Parathyroid adenoma (tissue), 2 donors: ENCODE data around the gene UNC45B.

Experiments
- H2AFZ ChIP-seq: fragments of 300-600 bp; sonication (generic); one replicate; pipeline ENCODE4 v1.7.0; 2017; ENCODE audit warnings: antibody characterized with exemption, mild to moderate bottlenecking
- H3K27ac ChIP-seq: fragments of 300-600 bp; sonication (generic); one replicate; pipeline ENCODE4 v1.7.0; 2017
- H3K27me3 ChIP-seq: fragments of 300-600 bp; sonication (generic); one replicate; pipeline ENCODE4 v1.7.0; 2017; ENCODE audit warnings: low read length; ENCODE audit not compliant: control insufficient read depth, insufficient read depth
- H3K36me3 ChIP-seq: fragments of 300-600 bp; sonication (generic); one replicate; pipeline ENCODE4 v1.7.0; 2017; ENCODE audit warnings: low read length; ENCODE audit not compliant: control insufficient read depth, insufficient read depth
- H3K4me1 ChIP-seq: fragments of 300-600 bp; sonication (generic); one replicate; pipeline ENCODE4 v1.7.0; 2017; ENCODE audit warnings: control low read depth
- H3K4me2 ChIP-seq: fragments of 300-600 bp; sonication (generic); one replicate; pipeline ENCODE4 v1.7.0; 2017; ENCODE audit warnings: low read length
- H3K4me3 ChIP-seq: fragments of 300-600 bp; sonication (generic); one replicate; pipeline ENCODE4 v1.7.0; 2017; ENCODE audit warnings: low read depth, low read length
- H3K79me2 ChIP-seq: fragments of 300-600 bp; sonication (generic); one replicate; pipeline ENCODE4 v1.7.0; 2017; ENCODE audit warnings: control low read depth
- H3K9ac ChIP-seq: fragments of 300-600 bp; sonication (generic); one replicate; pipeline ENCODE4 v1.7.0; 2017; ENCODE audit warnings: mild to moderate bottlenecking
- H3K9me3 ChIP-seq: fragments of 300-600 bp; sonication (generic); one replicate; pipeline ENCODE4 v1.7.0; 2017; ENCODE audit warnings: low read length; ENCODE audit not compliant: control insufficient read depth
- CTCF ChIP-seq: fragments of 300-600 bp; sonication (generic); IDR thresholded peaks from one replicate; pipeline ENCODE4 v1.7.0; 2017; ENCODE audit warnings: antibody characterized with exemption, mild to moderate bottlenecking
- donor health status: primary hyperparathyroidism.

The UNC45B gene

DNA sequence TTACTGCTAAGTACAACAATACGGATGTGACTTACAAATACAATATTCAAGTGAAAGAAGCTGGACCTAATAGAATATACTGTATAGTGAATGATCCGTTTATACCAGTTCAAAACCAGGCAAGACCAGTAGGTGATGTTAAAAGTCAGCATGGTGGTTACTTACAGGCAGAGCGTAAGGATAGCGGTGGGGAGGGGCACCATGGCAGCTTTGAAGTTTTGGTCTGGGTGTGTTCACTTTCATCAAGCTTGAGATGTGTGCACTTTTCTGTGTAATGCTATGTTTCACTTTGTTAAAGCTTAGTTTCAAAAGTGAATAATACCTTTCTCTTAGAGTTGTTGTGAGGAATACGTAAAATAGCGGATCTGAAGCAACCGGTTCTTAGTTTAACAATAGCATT, 63.1 kb downstream of the UNC45B start:
- H3K4me2 ChIP-seq = no peak overlapping the region
- no peaks in the 10 kb centered on the region for H3K79me2 ChIP-seq
- TF ChIP-seq CTCF = no peak
- no peak overlapping the region for H3K27ac ChIP-seq
- no peak overlapping the region for H3K9ac ChIP-seq
- H3K9me3 ChIP-seq = no peaks in the 10 kb centered on the region
- peaks cover 4% of the 10 kb centered on the region for H3K4me1 ChIP-seq
- H3K4me3 ChIP-seq = no peak overlapping the region
- no peak overlapping the region for H2AFZ ChIP-seq
- no peaks in the 10 kb centered on the region for H3K36me3 ChIP-seq
- H3K27me3 ChIP-seq = no peaks in the 10 kb centered on the region

DNA sequence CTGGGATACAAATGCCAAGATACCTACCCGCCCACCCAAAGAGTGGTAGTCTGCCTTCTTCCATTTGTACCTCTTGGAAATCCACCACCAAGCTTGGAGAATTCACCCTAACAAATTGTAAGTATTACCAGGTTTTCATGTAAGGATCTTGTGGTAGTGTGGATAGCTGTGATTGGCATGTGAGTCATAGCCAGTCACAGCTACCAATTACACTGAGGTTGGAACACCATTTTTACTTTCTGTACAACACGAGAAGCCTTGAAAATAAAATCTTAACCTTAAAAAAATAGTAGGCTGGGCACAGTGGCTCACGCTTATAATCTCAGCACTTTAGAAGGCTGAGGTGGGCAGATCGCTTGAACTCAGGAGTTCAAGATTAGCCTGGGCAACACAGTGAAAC, 65.1 kb downstream of the UNC45B start:
- H3K27me3 ChIP-seq = no peaks in the 10 kb centered on the region
- H3K9ac ChIP-seq = no peak overlapping the region
- H3K36me3 ChIP-seq = no peaks in the 10 kb centered on the region
- H3K79me2 ChIP-seq = no peaks in the 10 kb centered on the region
- H2AFZ ChIP-seq = no peak overlapping the region
- no peak for TF ChIP-seq CTCF
- no peaks in the 10 kb centered on the region for H3K9me3 ChIP-seq
- H3K4me3 ChIP-seq = no peak overlapping the region
- no peak overlapping the region for H3K27ac ChIP-seq
- H3K4me2 ChIP-seq = no peak overlapping the region
- H3K4me1 ChIP-seq = peaks cover 4% of the 10 kb centered on the region

DNA sequence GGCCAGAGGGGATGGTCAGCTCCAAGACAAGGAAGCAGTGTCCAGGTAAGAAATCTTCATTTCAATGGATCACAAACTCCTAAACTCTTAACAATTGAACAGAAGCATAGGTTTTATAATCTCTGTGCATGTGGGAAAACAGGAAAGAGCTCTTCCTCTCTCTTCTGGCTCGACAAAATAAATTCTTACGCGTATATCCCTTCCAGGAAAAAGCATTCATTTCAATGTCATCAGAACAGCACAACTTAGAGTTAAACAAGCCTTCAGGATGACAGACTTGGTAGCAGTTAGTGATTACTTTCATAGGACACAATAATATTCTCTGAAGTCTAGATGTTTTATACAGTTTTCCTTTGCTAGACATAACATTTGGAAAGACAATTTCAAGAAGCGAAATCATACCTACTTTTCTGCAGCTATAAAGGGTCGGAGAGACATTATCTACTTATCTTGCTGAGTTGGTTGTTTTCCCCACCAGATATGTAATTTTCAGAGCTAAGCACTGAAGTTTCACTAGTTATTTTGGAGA, 65.9 kb downstream of the UNC45B start:
- Histone ChIP-seq H3K9ac (no peak overlapping the region), H3K9me3 (no peaks in the 10 kb centered on the region), H3K4me3 (no peak overlapping the region), H3K79me2 (no peaks in the 10 kb centered on the region), H3K36me3 (no peaks in the 10 kb centered on the region), H3K4me2 (no peak overlapping the region), H3K4me1 (peaks cover 4% of the 10 kb centered on the region), H3K27ac (no peak overlapping the region), H3K27me3 (no peaks in the 10 kb centered on the region), H2AFZ (no peak overlapping the region)
- TF ChIP-seq CTCF = no peak

DNA sequence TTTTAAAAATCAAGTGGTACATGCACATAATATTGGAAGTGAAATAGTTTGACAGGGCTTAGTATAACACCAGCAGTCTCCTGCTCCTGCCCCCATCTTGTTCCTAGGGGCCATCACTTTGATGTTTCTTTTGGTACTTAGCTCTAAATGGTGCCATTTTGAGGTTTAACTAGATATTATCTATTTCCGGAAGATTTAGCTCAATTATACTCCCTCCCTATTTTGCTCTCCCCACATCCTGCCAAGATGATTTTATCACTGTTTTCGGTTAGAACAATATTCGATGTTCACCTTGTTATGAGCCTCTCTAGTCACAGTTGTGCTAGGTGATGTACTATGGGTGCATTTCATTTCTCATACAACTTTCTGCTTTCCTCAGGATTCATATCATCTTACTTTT, 66.6 kb downstream of the UNC45B start:
- H3K9ac ChIP-seq = no peak overlapping the region
- H3K4me3 ChIP-seq = no peak overlapping the region
- H2AFZ ChIP-seq = no peak overlapping the region
- H3K4me2 ChIP-seq = no peak overlapping the region
- peaks cover 4% of the 10 kb centered on the region for H3K4me1 ChIP-seq
- no peaks in the 10 kb centered on the region for H3K27me3 ChIP-seq
- H3K27ac ChIP-seq = peak overlapping the region; percentile 4
- H3K36me3 ChIP-seq = no peaks in the 10 kb centered on the region
- no peaks in the 10 kb centered on the region for H3K79me2 ChIP-seq
- no peaks in the 10 kb centered on the region for H3K9me3 ChIP-seq
- no peak for TF ChIP-seq CTCF

GRCh38 chr17:35214631-35215273, 67.1 kb downstream of the UNC45B start:
- H3K79me2 ChIP-seq = no peaks in the 10 kb centered on the region
- H3K36me3 ChIP-seq = no peaks in the 10 kb centered on the region
- no peak overlapping the region for H2AFZ ChIP-seq
- TF ChIP-seq CTCF = no peak
- H3K9me3 ChIP-seq = no peaks in the 10 kb centered on the region
- H3K4me1 ChIP-seq = peaks cover 4% of the 10 kb centered on the region
- no peak overlapping the region for H3K9ac ChIP-seq
- H3K4me3 ChIP-seq = no peak overlapping the region
- peak overlapping the region; percentile 4 for H3K27ac ChIP-seq
- no peak overlapping the region for H3K4me2 ChIP-seq
- H3K27me3 ChIP-seq = no peaks in the 10 kb centered on the region
